Right atrium auricular region (tissue), 2 donors: ENCODE results near the gene MYL11. TPM values are rescaled to one million over a fixed set of nuclear protein-coding genes. Genes with fewer than 3 reads are reported as not detected.
A peak's percentile ranks its signal among the peaks of the same experiment; 100 is the strongest.

Experiments
- DNase-seq: peaks from one replicate; pipeline ENCODE4 v3.0.0-alpha.2; 2019; ENCODE audit warnings: low spot score
- H3K27ac ChIP-seq, 2 donors: fragments of 200-600 bp; sonication (generic); 1 replicate in 1 of 2; 2 replicates in 1 of 2; pipeline ENCODE4 v1.5.1; 2016 to 2019
- H3K27me3 ChIP-seq, 2 donors: fragments of 200-600 bp; sonication (generic); one replicate each; pipeline versions ENCODE4 v1.5.1 to v1.6.0; 2017 to 2019
- H3K36me3 ChIP-seq: fragments of 200-600 bp; sonication (generic); one replicate; pipeline ENCODE4 v1.5.1; 2016
- H3K4me1 ChIP-seq, 2 donors: fragments of 200-600 bp; sonication (generic); one replicate each; pipeline versions ENCODE4 v1.5.1 to v1.6.0; 2017 to 2019
- H3K4me3 ChIP-seq, 2 donors: fragments of 200-600 bp; sonication (generic); 1 replicate in 1 of 2; 2 replicates in 1 of 2; pipeline ENCODE4 v1.5.1; 2017 to 2019; ENCODE audit warnings: mild to moderate bottlenecking in 1 of 2, moderate library complexity in 1 of 2
- H3K9me3 ChIP-seq, 2 donors: fragments of 200-600 bp; sonication (generic); one replicate each; pipeline ENCODE4 v1.5.1; 2019
- CTCF ChIP-seq, 2 donors: fragments of 200-600 bp; sonication (generic); IDR thresholded peaks; one replicate each; pipeline ENCODE4 v1.5.1; 2019; ENCODE audit warnings: antibody characterized with exemption in 2 of 2
- total RNA-seq, 2 donors: library from RNA; depleted of rRNA; stranded (reverse); fragments of >200 nt; gene quantifications; one replicate each; pipeline ENCODE4 v1.1.0, GENCODE V29; 2016

Gene MYL11
- total RNA-seq, 2 donors from 2014 or later: not detected

GRCh38 chr16:30378236-30379157 lies 3.9 kb downstream of the MYL11 start:
- TF ChIP-seq CTCF (IDR thresholded peaks at IDR 0.05): peak in 1 of 2 donors; percentile 28
- Histone ChIP-seq H3K27me3 (no peaks in the 10 kb centered on the region), H3K4me3 (peak overlapping the region; percentile 63 to 67), H3K9me3 (no peaks in the 10 kb centered on the region), H3K36me3 (no peaks in the 10 kb centered on the region), H3K27ac (peak overlapping the region; percentile 98 to 100), H3K4me1 (peaks cover 0 to 15% of the 10 kb centered on the region in 2 donors)
- DNase-seq: peak; percentile 99

GRCh38 chr16:30379158-30379783 lies 4.7 kb downstream of the MYL11 start:
- Histone ChIP-seq H3K4me3 (peak overlapping the region; percentile 63 to 67), H3K27me3 (no peaks in the 10 kb centered on the region), H3K27ac (peak overlapping the region; percentile 98 to 100), H3K36me3 (no peaks in the 10 kb centered on the region), H3K9me3 (no peaks in the 10 kb centered on the region), H3K4me1 (peaks cover 0 to 15% of the 10 kb centered on the region in 2 donors)
- no peak for TF ChIP-seq CTCF (IDR thresholded peaks at IDR 0.05)
- DNase-seq: no peak

- TF ChIP-seq CTCF (IDR thresholded peaks at IDR 0.05): no peak
- Histone ChIP-seq H3K27me3 (no peaks in the 10 kb centered on the region), H3K4me1 (peaks cover 0 to 15% of the 10 kb centered on the region in 2 donors), H3K36me3 (no peaks in the 10 kb centered on the region), H3K4me3 (no peak overlapping the region), H3K27ac (no peak overlapping the region), H3K9me3 (no peaks in the 10 kb centered on the region)
- no peak for DNase-seq
Observed at GRCh38 chr16:30380072-30380802, 5.6 kb downstream of the MYL11 start.

DNA sequence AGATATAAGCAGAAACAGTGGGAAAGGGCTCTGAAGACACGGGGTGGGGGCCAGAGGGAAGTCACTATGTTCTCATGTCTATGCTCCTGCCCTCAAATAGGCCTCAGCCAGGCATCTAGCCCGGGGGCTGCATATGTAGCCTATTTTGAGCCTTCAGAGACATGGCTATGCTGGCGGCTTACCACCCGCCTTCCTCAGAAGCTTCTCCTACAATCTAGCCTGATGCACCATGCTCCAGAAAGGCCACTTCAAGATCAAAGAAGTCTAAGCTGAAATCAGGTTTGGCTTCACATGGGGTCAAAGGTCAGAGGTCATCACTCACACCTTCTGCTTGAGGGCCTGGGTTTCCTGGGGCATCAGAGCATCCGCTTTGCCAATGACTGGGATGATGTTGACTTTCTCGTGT lies 6.2 kb downstream of the MYL11 start:
- no peak overlapping the region for H3K27ac ChIP-seq
- H3K36me3 ChIP-seq: no peaks in the 10 kb centered on the region
- H3K9me3 ChIP-seq: no peaks in the 10 kb centered on the region
- no peak for TF ChIP-seq CTCF (IDR thresholded peaks at IDR 0.05)
- H3K27me3 ChIP-seq: no peaks in the 10 kb centered on the region
- DNase-seq: no peak
- H3K4me1 ChIP-seq: peaks cover 0 to 15% of the 10 kb centered on the region in 2 donors
- H3K4me3 ChIP-seq: no peak overlapping the region

- Histone ChIP-seq H3K4me1 (peaks cover 0 to 15% of the 10 kb centered on the region in 2 donors), H3K4me3 (no peak overlapping the region), H3K36me3 (no peaks in the 10 kb centered on the region), H3K9me3 (no peaks in the 10 kb centered on the region), H3K27ac (no peak overlapping the region), H3K27me3 (no peaks in the 10 kb centered on the region)
- DNase-seq: no peak
- no peak for TF ChIP-seq CTCF (IDR thresholded peaks at IDR 0.05)
Observed at GRCh38 chr16:30381291-30382041, 6.9 kb downstream of the MYL11 start.
